Stimulated activated CD4-positive, alpha-beta T cell treated with anti-CD3 and anti-CD28 coated beads, Interleukin-4, amount 100 ng/mL, for 1 hour (primary cell): Measurements from ENCODE around the gene RNF31.

Experiments
- DNase-seq: peaks from one replicate; pipeline ENCODE4 v3.0.0-alpha.2; 2020

RNF31 gene

DNA sequence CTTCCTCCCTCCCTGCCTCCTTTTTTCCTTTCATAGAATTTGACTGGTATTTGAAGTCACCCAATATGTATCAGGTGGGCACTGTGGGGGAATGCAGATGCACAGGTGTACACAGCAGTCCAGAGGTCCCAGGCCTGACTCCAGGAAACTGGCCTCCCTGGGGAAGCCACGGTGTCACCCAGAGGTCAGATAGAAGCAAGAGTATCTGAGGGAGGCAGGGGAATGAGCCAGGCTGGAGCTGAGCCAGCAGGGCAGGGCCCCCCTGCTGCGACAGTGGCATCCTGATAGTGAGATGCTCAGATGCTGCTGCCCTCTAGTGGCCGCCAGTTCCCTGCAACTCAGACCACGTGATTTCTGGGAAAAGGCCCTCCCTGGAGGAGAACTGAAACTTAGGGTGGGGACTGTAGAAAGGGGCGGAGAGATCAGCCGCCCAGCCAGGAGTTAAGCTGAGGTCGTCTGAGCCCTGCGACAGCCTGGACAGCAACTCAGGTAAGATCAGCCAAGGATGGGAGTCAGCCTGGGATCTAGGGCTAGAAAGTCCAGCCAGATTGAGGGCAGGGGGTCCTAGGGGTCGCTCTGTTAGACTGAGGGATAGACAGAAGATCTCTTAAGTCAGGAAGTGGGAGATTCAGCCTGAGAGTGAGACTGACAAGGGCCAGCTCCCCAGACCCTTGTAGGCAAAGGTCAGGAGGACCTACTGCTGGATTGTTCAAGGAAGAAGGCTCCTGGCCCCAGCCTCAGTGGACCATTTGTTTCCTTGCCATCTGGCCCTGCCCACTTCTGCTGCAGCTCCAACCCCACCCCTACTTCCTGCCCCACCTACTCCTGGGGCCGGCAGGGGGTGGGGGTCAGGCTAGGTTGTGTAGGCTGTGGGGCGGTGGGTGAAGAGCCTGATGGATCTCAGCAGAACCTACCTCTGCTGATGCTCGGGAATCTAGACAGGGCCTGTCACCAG lies 13.8 kb downstream of the RNF31 start, which contains the start of gene IRF9:
TSS of gene IRF9 (plus strand) at position 416 of the 955 bp plus-strand sequence. CDS start 880 bp downstream, outside the sequence.
- DNase-seq, result peak; percentile 97

DNA sequence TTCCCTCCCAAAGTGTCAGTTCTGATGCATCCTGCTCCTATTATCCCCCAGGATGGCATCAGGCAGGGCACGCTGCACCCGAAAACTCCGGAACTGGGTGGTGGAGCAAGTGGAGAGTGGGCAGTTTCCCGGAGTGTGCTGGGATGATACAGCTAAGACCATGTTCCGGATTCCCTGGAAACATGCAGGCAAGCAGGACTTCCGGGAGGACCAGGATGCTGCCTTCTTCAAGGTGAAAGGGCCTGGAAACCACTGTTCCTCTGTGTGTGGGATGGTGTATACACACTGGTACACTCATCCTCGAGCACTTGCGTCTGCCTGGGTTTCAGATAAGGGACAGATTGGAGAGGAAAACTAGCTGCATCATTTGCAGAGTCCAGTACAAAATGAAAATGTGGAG lies 14.8 kb downstream of the RNF31 start:
- DNase-seq, result peak; percentile 37

DNA sequence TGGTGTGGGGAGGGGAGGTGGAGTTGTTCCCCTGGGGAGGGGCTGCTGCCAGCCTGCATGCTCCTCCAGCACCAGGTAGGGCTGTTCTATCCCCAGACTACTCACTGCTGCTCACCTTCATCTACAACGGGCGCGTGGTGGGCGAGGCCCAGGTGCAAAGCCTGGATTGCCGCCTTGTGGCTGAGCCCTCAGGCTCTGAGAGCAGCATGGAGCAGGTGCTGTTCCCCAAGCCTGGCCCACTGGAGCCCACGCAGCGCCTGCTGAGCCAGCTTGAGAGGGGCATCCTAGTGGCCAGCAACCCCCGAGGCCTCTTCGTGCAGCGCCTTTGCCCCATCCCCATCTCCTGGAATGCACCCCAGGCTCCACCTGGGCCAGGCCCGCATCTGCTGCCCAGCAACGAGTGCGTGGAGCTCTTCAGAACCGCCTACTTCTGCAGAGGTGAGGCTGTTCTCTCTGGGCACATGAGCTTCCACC lies 17.3 kb downstream of the RNF31 start:
- DNase-seq, result no peak

DNA sequence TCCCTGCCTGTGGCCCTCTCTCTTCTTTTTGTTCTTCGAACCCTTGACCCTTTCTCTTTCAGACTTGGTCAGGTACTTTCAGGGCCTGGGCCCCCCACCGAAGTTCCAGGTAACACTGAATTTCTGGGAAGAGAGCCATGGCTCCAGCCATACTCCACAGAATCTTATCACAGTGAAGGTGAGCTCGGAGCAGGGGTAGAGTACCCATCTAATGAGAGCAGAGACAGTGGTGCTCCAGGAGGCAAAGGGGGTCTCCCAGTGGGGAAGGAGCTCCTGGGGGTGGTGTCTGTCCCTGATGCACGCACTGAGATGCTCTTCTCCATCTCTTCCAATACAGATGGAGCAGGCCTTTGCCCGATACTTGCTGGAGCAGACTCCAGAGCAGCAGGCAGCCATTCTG lies 18.5 kb downstream of the RNF31 start:
- no peak for DNase-seq

DNA sequence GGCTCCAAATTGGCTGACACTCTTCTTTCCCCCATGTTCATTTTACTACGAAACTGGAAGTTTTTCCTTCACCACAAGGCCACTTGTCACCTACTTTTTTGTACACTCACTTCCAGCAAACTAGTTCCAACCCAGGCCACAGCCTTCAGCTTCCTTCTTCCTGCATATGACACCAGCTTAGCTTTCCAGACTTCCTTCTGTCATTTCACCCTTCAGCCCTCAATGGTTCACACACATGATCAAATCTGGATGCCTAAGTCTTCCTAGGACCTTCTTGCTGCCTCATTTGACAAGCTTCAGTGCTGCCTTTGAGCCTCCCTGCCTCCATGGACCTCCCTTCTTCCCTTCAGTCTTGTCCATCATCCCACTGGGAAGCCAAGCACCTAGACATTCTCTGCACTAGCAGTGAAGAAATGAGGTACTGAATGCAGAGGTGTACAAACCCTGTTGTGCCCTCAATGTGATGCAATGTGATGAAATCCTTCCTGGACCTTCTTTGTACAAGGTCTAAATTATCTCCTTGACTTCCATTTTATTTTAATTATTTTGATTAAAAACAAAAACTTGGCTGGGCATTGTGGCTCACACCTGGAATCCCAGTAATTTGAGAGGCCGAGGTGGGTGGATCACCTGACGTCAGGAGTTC lies 20.3 kb downstream of the RNF31 start:
- DNase-seq, result no peak

DNA sequence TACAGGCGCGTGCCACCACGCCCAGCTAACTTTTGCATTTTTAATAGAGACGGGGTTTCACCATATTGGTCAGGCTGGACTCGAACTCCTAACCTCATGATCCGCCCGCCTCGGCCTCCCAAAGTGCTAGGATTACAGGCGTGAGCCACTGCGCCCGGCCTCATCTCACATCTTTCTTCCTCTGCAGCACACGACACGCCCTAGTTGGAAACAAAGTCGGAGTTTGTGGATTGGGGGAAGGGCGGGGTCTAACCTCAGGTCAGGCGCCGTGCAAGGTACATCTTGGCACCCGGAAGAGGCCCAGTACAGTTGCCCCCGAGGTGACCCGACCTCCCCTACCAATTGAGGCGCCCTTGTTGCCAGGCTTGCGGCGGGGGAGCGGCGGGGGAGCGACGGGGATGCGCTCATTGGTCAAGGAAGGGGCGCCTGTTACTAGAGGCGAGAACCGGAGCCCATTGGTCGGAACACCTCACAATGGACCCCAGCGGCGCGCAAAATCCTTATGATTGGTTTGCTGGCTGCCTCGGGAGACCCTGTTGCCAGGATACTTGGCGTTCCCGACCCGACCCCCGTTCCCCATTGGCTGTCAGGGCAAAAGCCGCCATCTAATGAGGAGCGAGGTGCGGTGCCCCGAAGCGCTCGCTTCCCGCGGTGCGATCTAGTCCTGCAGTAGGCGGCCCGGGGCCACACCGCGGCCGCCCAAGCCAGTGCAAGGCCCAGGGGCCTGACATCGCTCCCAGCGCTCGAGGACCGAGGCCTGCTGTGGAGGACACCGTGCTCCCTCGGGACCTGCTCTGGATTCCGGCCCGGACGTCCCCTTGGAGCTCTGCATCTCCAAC lies 24.3 kb downstream of the RNF31 start, which contains the start of gene REC8:
TSS of gene REC8 (plus strand) at position 659 of the 839 bp plus-strand sequence. CDS start 473 bp downstream, outside the sequence.
- peak; percentile 65 for DNase-seq

DNA sequence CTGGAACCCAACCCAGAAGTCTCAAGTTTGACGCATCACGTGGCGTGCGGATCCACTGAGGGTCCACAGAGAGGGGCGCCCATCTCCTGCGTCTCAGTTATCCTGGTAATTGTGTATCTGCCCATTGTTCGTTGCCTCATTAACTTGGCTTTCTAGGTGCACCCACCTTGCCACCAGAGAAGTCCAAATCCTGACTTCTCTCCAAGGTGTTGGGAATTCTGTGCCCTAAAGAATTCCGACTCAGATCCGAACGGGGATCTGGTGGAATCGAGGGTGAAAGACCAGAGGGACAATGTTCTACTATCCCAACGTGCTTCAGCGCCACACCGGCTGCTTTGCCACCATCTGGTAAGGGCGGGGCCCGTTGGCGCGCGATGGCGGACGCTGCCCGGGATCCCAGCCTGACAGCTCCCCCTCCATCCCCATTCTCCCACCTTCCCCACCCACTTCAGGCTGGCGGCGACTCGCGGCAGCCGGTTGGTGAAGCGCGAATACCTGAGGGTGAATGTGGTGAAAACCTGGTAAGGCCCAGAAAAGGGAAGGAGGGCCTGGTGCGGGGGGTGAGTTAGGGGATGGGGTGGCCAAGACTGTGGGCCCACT lies 25.1 kb downstream of the RNF31 start:
- DNase-seq, result no peak

DNA sequence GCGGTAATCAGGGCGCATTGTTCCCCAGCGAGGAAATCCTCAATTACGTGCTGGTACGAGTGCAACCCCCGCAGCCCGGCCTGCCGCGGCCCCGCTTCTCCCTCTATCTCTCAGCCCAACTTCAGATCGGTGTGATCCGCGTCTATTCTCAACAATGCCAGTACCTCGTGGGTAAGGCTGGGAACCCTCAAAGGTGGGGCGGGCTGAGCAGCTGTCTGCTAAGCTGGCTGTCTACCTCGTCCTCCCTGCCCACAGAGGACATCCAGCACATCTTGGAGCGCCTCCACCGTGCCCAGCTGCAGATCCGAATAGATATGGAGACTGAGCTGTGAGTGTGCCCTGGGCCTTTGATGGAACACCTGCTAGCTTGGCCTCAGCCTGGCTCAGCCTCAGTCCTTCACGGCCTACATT lies 25.6 kb downstream of the RNF31 start:
- DNase-seq, result no peak

DNA sequence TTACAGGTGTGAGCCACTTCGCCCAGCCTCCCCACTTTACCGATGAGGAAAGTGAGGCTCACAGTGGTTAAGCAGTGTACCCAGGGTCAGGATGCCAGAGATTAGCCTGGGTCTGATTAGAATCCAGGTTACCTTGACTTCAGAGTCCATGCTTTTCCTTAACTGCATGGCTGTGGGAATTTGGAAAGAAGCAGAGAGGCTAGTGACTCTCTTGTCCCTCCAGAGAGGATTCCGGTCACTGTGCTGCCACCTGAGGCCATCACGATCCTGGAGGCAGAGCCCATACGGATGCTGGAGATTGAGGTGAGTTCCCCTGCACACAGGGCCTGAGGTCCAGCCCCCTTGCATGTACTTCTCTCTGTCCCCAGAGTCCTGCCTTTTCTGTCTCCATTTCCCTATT lies 29.3 kb downstream of the RNF31 start:
- no peak for DNase-seq

DNA sequence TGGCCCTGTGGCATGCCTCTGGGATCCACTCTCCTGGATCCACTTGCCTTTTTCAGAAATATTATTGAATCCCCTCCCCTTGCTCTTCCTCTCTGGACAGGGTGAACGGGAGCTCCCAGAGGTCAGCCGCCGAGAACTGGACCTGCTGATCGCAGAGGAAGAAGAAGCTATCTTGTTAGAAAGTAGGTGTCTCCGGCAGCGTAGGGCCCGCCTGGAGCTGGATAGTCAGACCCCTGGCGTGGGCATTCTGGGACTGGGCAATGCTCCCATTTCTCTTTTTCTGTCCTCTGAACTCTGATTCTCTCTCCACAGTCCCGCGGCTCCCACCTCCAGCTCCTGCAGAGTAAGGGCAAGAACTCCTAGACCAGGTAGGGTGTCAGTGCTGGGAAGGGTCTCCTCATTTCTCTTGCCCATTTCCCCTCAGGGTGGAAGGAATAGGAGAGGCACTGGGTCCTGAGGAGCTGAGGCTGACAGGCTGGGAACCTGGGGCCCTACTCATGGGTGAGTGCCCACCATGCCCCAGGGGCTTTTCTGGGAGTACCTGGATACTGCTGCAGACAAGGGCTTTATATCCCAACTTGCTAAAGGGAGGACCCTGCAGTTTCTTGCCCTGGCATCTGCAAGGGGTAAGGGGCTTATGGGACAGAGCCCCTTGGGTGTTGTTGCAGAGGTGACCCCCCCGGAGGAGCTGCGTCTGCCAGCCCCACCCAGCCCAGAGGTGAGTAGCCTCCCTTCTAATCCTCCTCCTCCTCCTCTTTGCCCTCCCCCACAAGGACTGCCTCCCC lies 29.9 kb downstream of the RNF31 start:
- DNase-seq, result no peak

DNA sequence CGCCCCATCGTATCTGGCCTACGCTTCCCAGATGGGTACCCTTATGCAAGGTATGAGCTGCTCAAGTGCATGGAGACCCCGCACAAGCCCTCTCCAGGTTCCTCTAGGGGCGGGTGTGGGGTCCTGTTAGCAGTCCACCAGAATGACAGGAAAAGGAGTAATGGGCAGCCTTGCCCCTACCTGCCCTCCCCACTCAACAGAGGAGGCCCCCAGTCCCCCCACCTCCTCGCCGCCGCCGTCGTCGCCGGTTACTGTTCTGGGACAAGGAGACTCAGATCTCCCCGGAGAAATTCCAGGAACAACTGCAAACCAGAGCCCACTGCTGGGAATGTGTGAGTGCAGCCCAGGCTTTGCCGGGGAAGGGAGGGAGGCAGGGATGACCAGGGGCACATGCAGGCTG lies 30.6 kb downstream of the RNF31 start:
- no peak for DNase-seq

DNA sequence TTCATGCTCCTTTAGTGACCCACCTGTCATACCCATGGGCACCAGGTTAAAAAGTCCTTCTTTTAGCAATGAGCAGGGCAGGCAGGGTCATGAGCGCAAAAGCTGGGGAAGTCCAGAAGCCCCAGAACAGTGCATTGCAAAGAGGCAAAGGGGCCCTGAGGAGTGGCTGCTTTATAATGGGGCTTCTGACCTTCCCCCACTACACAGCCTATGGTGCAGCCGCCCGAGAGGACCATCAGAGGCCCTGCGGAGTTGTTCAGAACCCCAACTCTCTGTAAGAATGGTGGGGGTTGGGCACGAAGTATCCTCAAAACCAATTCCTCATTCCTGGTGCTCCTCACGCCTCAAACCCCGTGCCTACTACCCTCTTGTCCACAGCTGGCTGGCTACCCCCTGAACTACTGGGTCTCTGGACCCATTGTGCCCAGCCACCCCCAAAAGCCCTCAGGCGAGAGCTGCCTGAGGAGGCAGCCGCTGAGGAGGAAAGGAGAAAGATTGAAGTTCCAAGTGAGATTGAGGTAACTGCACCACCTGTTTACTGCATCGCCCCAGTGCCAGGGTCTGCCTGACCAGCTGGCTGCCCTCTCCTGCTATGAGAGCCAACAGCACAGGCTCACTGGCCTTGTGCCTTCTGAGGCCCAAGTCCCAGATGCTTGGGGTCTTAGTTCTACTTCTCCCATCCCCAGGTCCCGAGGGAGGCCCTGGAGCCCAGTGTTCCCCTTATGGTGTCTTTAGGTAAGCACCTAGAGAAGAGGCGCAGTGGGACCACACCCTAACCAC lies 31.3 kb downstream of the RNF31 start:
- DNase-seq, result no peak

DNA sequence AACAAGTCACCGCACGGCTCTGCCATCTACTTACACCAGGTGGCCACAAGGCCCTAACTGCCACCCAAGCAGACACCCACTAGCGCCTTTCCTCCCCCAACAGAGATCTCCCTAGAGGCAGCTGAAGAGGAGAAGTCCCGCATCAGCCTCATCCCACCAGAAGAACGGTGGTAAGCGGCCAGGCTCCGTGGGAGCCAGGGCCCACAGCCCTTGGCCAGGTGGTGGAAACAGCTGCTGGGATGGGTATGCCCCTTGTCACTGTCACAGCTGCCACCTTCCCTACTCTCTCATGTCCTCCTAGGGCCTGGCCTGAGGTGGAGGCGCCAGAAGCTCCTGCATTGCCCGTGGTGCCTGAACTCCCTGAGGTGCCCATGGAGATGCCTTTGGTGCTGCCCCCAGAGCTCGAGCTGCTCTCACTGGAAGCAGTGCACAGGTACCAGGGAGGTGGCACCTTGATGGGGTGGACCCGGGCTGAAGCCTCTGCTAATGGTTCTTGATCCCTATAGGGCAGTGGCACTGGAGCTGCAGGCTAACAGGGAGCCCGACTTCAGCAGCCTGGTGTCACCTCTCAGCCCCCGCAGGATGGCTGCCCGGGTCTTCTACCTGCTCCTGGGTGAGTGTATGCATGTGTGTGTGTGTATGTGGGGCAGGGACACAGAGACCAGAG lies 32.1 kb downstream of the RNF31 start:
- no peak for DNase-seq

DNA sequence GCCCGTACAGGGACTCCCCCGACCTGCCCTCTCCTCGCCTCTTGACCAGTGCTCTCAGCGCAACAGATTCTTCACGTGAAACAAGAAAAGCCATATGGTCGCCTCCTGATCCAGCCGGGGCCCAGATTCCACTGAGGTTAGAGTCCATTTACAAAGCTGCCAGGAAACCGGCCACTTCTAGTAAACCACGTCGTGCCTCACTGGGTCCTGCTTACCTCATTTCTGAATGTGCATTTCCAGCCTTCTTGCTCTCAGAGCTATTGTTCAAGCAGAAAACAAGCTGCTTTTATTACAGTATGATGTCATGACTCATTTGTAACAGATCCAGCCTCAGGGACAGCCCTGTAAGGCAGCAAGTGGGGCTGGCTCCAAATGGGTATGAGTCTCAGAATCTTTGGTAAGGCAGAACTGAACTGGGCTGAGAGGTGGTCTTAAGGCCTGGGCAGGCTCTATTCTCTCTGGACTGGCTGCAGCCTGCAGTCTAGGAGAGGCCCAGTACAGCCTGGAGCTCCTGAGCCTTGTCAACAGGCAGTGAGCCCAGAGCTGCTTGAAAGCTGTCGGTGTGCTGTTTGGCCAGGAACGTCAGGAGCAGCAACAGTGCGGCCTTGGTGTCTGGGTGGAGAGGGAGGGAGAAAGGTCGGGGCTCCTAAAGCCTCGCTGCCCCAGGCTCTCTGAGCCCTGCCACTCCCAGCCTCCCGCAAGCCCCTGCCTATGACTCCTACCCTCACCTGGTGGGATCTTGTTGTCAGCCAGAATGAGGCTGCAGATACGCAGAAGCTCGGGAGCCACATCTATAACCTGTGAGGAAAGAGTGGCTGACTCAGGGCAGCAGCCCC lies 32.9 kb downstream of the RNF31 start:
- no peak for DNase-seq

DNA sequence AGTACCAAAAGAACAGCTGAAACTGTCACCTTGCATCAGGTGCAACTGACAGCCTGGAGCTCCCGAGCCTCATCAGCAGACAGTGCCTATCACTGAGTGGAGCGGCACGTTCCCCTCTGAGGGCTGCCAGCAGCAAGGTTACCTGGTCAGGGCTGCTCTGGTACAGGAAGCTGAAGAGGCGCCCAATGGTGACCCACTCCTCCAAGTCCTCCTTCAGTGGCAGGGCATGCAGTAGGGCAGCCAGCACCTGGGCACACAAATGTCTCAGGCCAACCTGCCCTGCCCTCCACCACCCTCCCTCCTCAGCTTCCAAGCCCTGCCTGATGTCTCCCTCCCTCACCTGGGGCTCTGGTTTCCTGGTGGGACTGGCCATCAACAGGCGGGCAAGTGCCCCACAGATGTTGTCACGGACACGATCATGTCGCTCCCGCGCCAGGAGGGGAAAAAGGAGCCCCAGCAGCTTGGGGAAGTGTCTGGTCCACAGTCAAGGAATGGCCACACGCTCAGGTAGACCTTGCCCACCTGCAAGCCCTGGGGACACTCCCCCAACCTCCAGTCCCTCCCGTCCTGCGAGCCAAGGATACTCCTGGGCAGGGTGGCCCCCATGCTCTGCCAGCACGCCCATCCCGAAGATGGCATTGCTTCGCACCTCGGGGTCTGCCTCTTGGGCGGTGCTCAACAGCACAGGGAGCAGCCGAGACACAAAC lies 34.2 kb downstream of the RNF31 start:
- DNase-seq, result no peak

DNA sequence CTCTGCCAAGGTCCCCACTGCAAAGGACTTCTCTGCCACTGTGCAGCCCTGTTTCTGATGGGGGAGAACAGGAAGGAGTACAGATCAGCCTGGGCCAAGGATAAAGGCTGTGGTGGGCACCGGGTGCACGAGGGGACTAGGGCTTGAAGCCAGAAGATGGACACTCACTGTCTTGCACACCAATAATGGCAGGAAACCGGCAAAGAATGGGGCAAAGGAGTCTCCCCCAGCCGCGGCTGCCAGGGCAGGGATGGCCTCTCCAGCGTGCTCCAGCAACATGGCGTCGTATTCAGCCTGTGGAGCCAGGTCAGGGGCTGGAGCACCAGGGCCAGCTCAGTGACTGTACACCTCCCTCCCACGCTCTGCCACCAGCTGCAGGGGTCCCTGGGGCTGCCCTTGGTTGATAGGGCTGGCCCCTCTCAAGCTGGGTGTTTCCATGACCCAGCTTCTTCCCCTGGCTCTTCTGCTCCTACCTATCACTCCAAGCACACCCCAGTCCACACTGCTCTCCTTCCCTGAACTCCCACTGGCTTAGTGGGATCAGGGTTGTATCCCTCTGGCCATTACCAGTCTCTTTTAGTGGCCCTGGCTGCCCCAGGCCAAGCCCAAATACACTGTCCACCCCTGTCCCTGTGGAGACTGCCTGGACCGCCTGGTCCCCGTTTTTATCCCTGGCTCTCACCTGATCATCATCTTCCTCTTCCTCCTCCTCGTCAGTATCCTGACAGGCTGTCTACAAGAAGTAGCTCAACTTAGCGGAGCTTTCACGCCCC lies 35.0 kb downstream of the RNF31 start:
- no peak for DNase-seq

DNA sequence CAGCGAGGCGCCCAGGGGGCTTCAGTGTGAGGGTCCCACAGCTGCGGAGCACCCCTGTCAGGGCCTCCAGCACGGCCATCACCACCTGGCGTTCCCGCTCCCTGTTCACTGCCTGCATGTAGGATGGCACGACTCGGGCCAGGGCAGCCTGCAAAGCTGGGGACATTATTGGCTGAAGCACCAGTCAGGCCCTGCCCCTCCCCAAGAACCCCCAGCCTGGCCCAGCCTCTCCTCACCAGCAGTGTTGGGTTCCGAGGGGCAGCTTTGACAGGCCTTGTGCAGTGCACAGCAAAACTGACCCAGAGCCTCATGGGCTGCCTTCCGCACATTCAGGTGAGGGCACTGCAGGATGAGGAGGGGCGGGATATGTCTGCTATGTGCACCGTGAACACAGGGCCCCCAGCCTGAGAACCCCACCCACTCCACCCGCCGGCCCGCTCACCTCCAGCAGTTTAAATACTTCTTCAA lies 35.8 kb downstream of the RNF31 start:
- no peak for DNase-seq
